Activated CD8-positive, alpha-beta memory T cell treated with anti-CD3 and anti-CD28 coated beads for 24 hours (primary cell): ENCODE measurements around the gene USP10.

ENCODE experiments used
- DNase-seq: peaks from one replicate; pipeline ENCODE4 v3.0.0-alpha.2; 2020

The USP10 gene

DNA sequence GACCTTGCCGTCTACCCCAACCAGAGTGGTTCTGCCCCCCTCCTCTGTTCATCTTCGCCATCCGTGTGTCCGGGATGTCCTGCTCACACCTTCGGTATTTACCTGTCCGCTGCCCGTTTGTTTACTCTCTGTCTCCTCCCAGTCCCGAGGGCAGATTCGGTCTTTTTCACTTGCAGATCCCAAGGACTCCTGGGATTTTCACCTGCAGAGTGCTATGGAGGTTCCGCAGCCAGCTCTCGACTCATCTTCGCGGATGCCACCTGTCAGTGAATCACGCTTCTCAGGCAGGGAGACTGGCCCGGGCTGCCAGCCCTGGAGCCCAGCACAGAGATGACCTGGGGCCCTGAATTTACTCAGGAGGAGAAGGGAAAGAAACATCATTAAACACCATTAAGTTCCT, 128.1 kb downstream of the USP10 start:
- DNase-seq, result no peak

DNA sequence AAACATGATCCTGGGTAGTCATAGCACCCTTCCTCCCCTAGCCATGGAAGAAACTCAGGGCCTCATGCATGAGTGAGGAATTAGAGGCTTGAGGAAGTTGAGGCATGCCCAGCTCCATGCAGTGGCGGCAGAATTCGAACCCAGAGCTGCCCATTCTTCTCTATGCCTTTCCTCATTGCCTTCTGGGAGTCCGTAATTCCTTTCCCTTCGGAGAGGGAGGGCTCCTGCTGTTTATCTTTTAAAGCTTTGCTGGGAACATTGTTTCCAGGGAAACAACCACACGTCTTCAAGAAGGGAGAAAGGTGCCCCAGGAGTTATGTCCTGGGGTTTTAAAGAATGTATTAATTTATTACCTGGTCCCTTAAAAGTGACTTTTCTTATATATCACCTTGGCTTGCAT, 128.5 kb downstream of the USP10 start:
- no peak for DNase-seq
